ENCODE measurements around the gene CARS2.

DNA sequence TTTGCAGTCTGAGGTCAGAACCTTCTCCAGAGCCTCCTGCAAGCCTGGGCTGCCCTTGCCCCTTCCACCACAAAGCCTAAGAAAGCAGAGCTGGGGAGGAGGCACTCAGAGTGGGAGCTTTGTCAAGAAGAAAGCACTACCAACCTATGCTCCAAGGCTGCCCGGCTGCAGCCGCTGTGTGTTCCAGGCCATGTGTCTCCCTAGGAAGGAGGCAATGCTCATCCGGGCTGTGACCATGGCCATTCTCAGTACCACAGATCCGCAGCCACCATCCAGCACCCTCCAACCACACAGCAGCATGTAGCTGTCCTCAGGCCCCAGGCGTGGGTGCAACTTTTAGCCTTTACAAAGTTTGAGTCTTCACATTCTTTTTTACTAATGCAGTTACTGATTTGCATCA lies 22.0 kb downstream of the CARS2 start:
- TF ChIP-seq GATA2 (IDR thresholded peaks at IDR 0.05; ENCODE audit: low read depth, low read length) (no peak), GATA3 (IDR thresholded peaks at IDR 0.05; ENCODE audit: low read depth, low read length) (no peak)
